ENCODE measurements around the gene DOK3.

DNA sequence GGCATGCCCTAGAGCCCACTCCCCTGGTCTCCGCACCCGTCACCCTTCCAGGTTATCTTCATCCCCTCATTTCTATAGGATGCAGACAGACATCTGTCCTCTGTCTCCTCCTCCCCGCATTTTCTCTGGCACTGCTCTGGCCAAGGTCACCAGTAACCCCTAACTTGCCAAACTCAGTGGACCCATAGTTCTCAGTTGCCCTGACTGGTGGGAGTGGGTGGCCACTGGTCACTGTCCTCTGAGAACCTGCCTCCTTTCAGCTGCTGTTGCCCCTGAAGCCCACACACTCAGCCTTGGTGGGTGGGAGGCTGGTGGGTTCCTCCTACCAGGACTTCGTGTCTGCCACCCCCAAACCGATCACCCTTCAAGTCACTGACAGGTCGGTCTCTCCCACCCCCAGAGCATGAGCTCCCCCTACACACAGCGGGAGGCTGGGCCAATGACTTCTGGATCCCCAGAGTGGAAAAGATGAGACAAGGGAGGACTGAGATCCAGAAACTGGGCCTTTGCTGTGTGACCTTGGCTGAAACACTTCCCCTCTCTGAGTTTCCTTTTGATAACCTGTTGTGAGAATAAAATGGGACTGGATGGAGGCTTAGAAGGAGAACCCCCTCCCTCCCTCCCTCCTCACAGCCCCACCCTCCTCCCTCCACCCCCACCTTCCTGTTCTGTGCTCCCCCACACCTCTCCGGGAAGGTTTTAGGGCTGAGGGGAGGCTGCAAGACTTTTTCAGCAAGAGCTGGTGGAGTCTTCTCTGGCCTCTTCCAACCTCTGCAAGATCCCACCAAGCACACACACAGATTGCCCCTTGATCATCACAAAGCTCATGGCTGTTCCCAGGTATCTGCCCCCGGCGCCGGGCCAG is 33.8 kb downstream of the DOK3 start:
- TF ChIP-seq, protein P1, sequence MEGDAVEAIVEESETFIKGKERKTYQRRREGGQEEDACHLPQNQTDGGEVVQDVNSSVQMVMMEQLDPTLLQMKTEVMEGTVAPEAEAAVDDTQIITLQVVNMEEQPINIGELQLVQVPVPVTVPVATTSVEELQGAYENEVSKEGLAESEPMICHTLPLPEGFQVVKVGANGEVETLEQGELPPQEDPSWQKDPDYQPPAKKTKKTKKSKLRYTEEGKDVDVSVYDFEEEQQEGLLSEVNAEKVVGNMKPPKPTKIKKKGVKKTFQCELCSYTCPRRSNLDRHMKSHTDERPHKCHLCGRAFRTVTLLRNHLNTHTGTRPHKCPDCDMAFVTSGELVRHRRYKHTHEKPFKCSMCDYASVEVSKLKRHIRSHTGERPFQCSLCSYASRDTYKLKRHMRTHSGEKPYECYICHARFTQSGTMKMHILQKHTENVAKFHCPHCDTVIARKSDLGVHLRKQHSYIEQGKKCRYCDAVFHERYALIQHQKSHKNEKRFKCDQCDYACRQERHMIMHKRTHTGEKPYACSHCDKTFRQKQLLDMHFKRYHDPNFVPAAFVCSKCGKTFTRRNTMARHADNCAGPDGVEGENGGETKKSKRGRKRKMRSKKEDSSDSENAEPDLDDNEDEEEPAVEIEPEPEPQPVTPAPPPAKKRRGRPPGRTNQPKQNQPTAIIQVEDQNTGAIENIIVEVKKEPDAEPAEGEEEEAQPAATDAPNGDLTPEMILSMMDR (conservative IDR thresholded peaks at IDR 0.05; ENCODE audit: low read length) = no peak
- no peak for TF ChIP-seq EZH2phosphoT487 (IDR thresholded peaks at IDR 0.05; ENCODE audit: borderline replicate concordance)
